Endothelial cell of umbilical vein (primary cell): Measurements from ENCODE around the gene REPS1. TPM values are rescaled to one million over a fixed set of nuclear protein-coding genes. Genes with fewer than 3 reads are reported as not detected.
A peak's percentile ranks its signal among the peaks of the same experiment; 100 is the strongest.

Experiments used
- BruUV-seq: library from RNA; stranded (reverse); fragments of 400-500 nt; replicated peaks from 2 replicates; lab custom pipeline; 2021; lab: Mats Ljungman, UMichigan
- CTCF ChIA-PET: fragments of 300-600, 350-600 bp; sonication (Branson Sonifier 250); formaldehyde crosslinking; loops from one replicate; lab custom pipeline; 2021; ENCODE audit warnings: antibody characterized with exemption, inconsistent platforms; lab: Charles Lee
- POLR2A ChIA-PET: fragments of 300-600, 350-600 bp; sonication (Branson Sonifier 250); formaldehyde crosslinking; loops from one replicate; lab custom pipeline; 2021; ENCODE audit warnings: antibody characterized with exemption, inconsistent platforms; lab: Charles Lee
- DNase-seq: peaks from one replicate; pipeline ENCODE4 v3.0.0-alpha.2; 2011; ENCODE audit warnings: low read depth, low spot score
- FAIRE-seq: peaks from 2 replicates; lab custom pipeline; 2011; peaks lifted over from hg19 to GRCh38; lab: Jason Lieb, UNC
- H2AFZ ChIP-seq: 2 replicates; pipeline ENCODE4 v1.6.0; 2012; ENCODE audit warnings: low read depth, low read length, control low read depth, inconsistent platforms
- H3K27ac ChIP-seq: 2 replicates; pipeline ENCODE4 v1.5.1; 2011; ENCODE audit warnings: low read depth, mild to moderate bottlenecking, control low read depth, low read length, moderate library complexity; ENCODE audit not compliant: insufficient read depth
- H3K27me3 ChIP-seq, 2 experiments: 2 replicates each; pipeline versions ENCODE4 v1.6.0 to v1.6.1; 2011; ENCODE audit warnings: low read length in 2 of 2, mixed read lengths in 1 of 2; ENCODE audit not compliant: control insufficient read depth in 2 of 2, insufficient read depth in 2 of 2
- H3K36me3 ChIP-seq, 2 experiments: 2 replicates in 1 of 2; 3 replicates in 1 of 2; pipeline ENCODE4 v1.5.1; 2011; ENCODE audit warnings: low read length in 2 of 2, mild to moderate bottlenecking in 1 of 2, moderate library complexity in 1 of 2; ENCODE audit not compliant: control insufficient read depth in 2 of 2, insufficient read depth in 2 of 2; ENCODE audit errors: extremely low read depth in 1 of 2
- H3K4me1 ChIP-seq: 3 replicates; pipeline ENCODE4 v1.5.1; 2011; ENCODE audit warnings: mild to moderate bottlenecking, low read length; ENCODE audit not compliant: control insufficient read depth, insufficient read depth; ENCODE audit errors: extremely low read depth
- H3K4me2 ChIP-seq: 2 replicates; pipeline ENCODE4 v1.6.1; 2011; ENCODE audit warnings: low read length, control low read depth, mixed read lengths; ENCODE audit not compliant: insufficient read depth
- H3K4me3 ChIP-seq, 3 experiments: fragments of 200-600 bp in 1 of 3; sonication (generic), shearing (Covaris generic) in 1 of 3; replicated peaks in 1 of 3; 2 replicates each; pipeline ENCODE4 v1.5.1; 2011 to 2016; ENCODE audit warnings: control low read depth in 3 of 3, low read length in 3 of 3, mild to moderate bottlenecking in 2 of 3, inconsistent platforms in 1 of 3, low read depth in 1 of 3, moderate library complexity in 1 of 3; ENCODE audit not compliant: insufficient read depth in 1 of 3
- H3K79me2 ChIP-seq: 2 replicates; pipeline ENCODE4 v1.6.0; 2012; ENCODE audit warnings: low read length, inconsistent platforms; ENCODE audit not compliant: control insufficient read depth, insufficient read depth
- H3K9ac ChIP-seq: replicated peaks from 2 replicates; pipeline ENCODE3; 2011; ENCODE audit warnings: low read length, control low read depth; ENCODE audit not compliant: insufficient read depth; ENCODE audit errors: extremely low read depth
- H3K9me1 ChIP-seq: replicated peaks from 3 replicates; pipeline ENCODE4 v1.6.0; 2011; ENCODE audit warnings: mild to moderate bottlenecking, low read length; ENCODE audit not compliant: control insufficient read depth, insufficient read depth; ENCODE audit errors: extremely low read depth
- H3K9me3 ChIP-seq: replicated peaks from 2 replicates; pipeline ENCODE4 v1.5.1; 2012; ENCODE audit warnings: low read length, inconsistent platforms; ENCODE audit not compliant: control insufficient read depth, insufficient read depth
- H4K20me1 ChIP-seq: replicated peaks from 2 replicates; pipeline ENCODE3; 2011; ENCODE audit warnings: mild to moderate bottlenecking, low read length; ENCODE audit not compliant: control insufficient read depth, insufficient read depth; ENCODE audit errors: extremely low read depth
- MYC ChIP-seq: IDR thresholded peaks from one replicate; pipeline ENCODE4 v1.6.1; 2011; ENCODE audit warnings: mild to moderate bottlenecking, low read depth, low read length
- POLR2A ChIP-seq: IDR thresholded peaks from 2 replicates; pipeline ENCODE4 v1.6.1; 2012; ENCODE audit warnings: low read depth, mild to moderate bottlenecking, control low read depth, low read length
- dilution Hi-C: fragments of 300-500 bp; cut with MboI; formaldehyde crosslinking; loops from one replicate; pipeline ENCODE4 v1.15.0; 2019; ENCODE audit warnings: low sequenced_read_pairs; ENCODE audit not compliant: extremely low pct_ligation_motif_present
- intact Hi-C: fragments of 100-400 bp; cut with micrococcal nuclease; formaldehyde crosslinking; loops from one replicate; pipeline ENCODE4 v1.10.0; 2022
- polyA plus RNA-seq, 4 experiments: library from polyadenylated mRNA; depleted of rRNA in 3 of 4; stranded (reverse) in 3 of 4; unstranded in 1 of 4; fragments of >200 nt; gene quantifications; 2 replicates each; pipeline versions ENCODE4 v1.2.1 to v1.2.3, GENCODE V29; 2011 to 2012; ENCODE audit warnings: missing spikeins in 1 of 4
- total RNA-seq: library from RNA; stranded (reverse); gene quantifications from 2 replicates; pipeline ENCODE4 v1.2.3, GENCODE V29; 2021
- TF ChIP-seq, protein P1 (sequence below), 2 donors: IDR thresholded peaks; 1 replicate in 1 of 2; 2 replicates in 1 of 2; pipeline ENCODE4 v1.5.1; 2011; ENCODE audit warnings: low read length in 2 of 2, mild to moderate bottlenecking in 2 of 2, moderate library complexity in 2 of 2, control low read depth in 1 of 2, inconsistent platforms in 1 of 2, low read depth in 1 of 2; ENCODE audit not compliant: insufficient read depth in 1 of 2; ENCODE audit errors: extremely low read depth in 1 of 2

Gene REPS1
- total and polyA plus RNA-seq, 2 donors (not counting 3 experiments of a cell fraction or from before 2014, with no cell fraction given): 20.6 to 35.0 TPM

DNA sequence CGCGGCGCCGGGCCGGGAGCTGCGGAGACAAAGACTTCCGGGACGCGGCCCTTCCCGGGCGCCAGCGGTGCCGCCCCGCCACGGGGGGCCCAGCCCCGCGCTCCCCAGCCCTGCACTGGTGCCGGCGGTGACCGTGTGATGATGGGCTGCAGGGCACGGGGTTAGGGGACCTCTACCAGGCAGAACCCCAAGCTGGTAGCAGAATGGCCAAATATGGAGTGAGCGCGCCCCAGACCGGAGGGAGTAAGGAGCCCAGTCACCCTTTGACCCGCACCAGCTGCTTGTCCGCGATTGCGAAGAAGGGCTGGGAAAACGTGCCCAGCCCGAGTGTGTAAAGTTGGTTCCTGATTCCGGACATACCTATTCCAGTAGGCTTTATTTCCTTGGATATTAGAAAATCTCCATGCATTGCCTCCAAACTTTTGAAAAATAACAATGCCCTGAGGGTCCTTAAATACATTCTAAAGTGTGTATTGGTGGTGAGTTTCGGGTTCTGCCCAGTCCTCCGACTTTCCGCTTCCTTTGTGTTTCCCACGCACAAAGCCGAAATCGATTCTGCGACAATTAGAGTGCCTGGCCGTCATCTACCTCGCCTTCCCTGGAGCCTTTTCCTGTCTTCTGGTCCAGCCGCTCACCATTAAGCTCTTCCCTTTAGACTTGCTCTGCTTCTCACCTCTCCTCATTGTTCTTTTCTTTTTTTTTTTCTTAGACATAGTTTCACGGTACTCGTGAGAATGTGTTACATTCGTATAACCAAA, 41.6 kb upstream of the REPS1 start:
- peak overlapping the region; percentile 93 for H3K4me2 ChIP-seq
- dilution Hi-C loops (no loop called here), intact Hi-C loops (loop anchor here (2.0 kb wide), 2 partner anchors 105 to 335 kb away; partner anchors contain the start of gene HECA)
- H3K4me1 ChIP-seq: peaks cover 19% of the 10 kb centered on the region
- H2AFZ ChIP-seq: peak overlapping the region; percentile 90
- no peaks in the 10 kb centered on the region for H3K27me3 ChIP-seq
- TF ChIP-seq, protein P1, sequence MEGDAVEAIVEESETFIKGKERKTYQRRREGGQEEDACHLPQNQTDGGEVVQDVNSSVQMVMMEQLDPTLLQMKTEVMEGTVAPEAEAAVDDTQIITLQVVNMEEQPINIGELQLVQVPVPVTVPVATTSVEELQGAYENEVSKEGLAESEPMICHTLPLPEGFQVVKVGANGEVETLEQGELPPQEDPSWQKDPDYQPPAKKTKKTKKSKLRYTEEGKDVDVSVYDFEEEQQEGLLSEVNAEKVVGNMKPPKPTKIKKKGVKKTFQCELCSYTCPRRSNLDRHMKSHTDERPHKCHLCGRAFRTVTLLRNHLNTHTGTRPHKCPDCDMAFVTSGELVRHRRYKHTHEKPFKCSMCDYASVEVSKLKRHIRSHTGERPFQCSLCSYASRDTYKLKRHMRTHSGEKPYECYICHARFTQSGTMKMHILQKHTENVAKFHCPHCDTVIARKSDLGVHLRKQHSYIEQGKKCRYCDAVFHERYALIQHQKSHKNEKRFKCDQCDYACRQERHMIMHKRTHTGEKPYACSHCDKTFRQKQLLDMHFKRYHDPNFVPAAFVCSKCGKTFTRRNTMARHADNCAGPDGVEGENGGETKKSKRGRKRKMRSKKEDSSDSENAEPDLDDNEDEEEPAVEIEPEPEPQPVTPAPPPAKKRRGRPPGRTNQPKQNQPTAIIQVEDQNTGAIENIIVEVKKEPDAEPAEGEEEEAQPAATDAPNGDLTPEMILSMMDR (IDR thresholded peaks at IDR 0.05; ENCODE audit: extremely low read depth in 1 of 2, insufficient read depth in 1 of 2, low read depth in 1 of 2, low read length in 2 of 2): no peak
- TF ChIP-seq MYC: no peak
- TF ChIP-seq POLR2A: peak; percentile 43
- H3K9me3 ChIP-seq: no peaks in the 10 kb centered on the region
- ChIA-PET CTCF (interaction anchor here (0.5 to 1.4 kb wide), 4 partner anchors 10 to 357 kb away, joined by 3 read pairs; no protein-coding TSS in a partner anchor), POLR2A (interaction anchor here (1.5 kb wide), 1 partner anchor 59 kb away, joined by 5 read pairs; no protein-coding TSS in a partner anchor)
- peak overlapping the region; percentile 74 to 94 (median 77) for H3K4me3 ChIP-seq
- H3K79me2 ChIP-seq: peaks cover 50% of the 10 kb centered on the region
- peak overlapping the region; percentile 87 for H3K9ac ChIP-seq
- DNase-seq (peak; percentile 47), FAIRE-seq (peak; percentile 75)
- H3K27ac ChIP-seq: peak overlapping the region; percentile 81
- BruUV-seq: no TSS peak
- peaks cover 0 to 3% of the 10 kb centered on the region in 2 experiments for H3K36me3 ChIP-seq
- no peaks in the 10 kb centered on the region for H4K20me1 ChIP-seq
- no peaks in the 10 kb centered on the region for H3K9me1 ChIP-seq
